Left ventricle myocardium inferior (tissue), 1 donor: Measurements from ENCODE around the gene CARM1. TPM values are rescaled to one million over a fixed set of nuclear protein-coding genes. Genes with fewer than 3 reads are reported as not detected.
A peak's percentile ranks its signal among the peaks of the same experiment; 100 is the strongest.

Experiments used
- DNase-seq: peaks from one replicate; pipeline ENCODE4 v3.0.0-alpha.2; 2020
- H3K27ac ChIP-seq: fragments of 200-600 bp; replicated peaks from 2 replicates; pipeline ENCODE4 v1.8.0; 2021
- H3K27me3 ChIP-seq: fragments of 200-600 bp; 2 replicates; pipeline ENCODE4 v1.8.0; 2021; ENCODE audit warnings: low read depth
- H3K36me3 ChIP-seq: fragments of 200-600 bp; 2 replicates; pipeline ENCODE4 v1.8.0; 2021
- H3K4me1 ChIP-seq: fragments of 200-600 bp; 2 replicates; pipeline ENCODE4 v1.8.0; 2021
- H3K4me3 ChIP-seq: fragments of 200-600 bp; 2 replicates; pipeline ENCODE4 v1.8.0; 2021; ENCODE audit warnings: mild to moderate bottlenecking, moderate library complexity
- H3K9me3 ChIP-seq: fragments of 200-600 bp; replicated peaks from 2 replicates; pipeline ENCODE4 v1.8.0; 2021
- intact Hi-C: fragments of 100-400 bp; cut with micrococcal nuclease; formaldehyde crosslinking; loops from one replicate; pipeline ENCODE4 v1.11.0; 2022
- total RNA-seq: library from RNA; stranded (reverse); fragmentation: NEBNext Ultra II Directional; extraction: Animal tissue kit (Norgen Biotek cat#: 25700); gene quantifications from one replicate; pipeline ENCODE4 v1.2.1, GENCODE V29; 2021
- TF ChIP-seq, protein P1 (sequence below): fragments of 200-600 bp; IDR thresholded peaks from 2 replicates; pipeline ENCODE4 v1.8.0; 2021; ENCODE audit warnings: antibody characterized with exemption, mild to moderate bottlenecking, borderline replicate concordance
- donor health status: DM: no; HTN: yes; CAD: no; lungs with severe emphysema.

CARM1 gene
- total RNA-seq, 1 donor from 2014 or later: 27.2 TPM

DNA sequence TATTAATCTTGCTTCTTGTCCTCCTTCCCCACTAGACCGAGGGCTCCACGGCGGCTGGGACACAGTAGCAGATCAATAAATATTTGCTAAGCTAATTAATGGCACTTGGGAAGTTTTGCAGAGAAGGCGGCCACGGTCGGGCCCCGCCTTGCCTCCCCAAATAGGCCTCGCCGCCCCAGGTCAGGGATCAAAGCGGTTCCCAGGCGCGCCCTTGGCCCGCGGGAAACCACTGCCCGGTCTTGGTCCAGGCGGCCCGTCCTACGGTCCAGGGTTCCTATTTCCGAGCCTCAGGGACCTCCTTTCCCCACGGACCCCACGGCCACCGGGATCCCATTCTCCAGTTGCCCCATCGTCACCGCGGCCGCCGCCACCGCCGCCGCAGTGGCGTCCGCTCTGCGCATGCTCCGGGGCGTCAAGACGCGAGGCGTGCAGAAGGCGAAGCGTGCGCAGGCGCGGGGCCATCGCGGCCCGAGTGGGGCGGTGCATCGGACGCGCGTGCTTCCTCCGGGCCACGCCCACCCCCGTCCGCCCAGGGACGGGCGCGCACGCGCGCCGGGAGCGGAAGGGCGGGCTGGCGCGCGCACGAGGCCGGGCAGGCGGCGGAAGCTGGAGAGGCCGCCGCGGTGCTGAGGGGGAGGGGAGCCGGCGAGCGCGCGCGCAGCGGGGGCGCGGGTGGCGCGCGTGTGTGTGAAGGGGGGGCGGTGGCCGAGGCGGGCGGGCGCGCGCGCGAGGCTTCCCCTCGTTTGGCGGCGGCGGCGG is 89.1 kb downstream of the CARM1 start, which contains the start of gene SMARCA4:
TSS of gene SMARCA4 (plus strand) at position 717 of the 759 bp plus-strand sequence. CDS start 23,122 bp downstream, outside the sequence.
- peaks cover 26% of the 10 kb centered on the region for H3K4me1 ChIP-seq
- H3K9me3 ChIP-seq: no peaks in the 10 kb centered on the region
- H3K27ac ChIP-seq: peak within 1 kb of the TSS; percentile 95
- DNase-seq: peak; percentile 98
- TF ChIP-seq, protein P1, sequence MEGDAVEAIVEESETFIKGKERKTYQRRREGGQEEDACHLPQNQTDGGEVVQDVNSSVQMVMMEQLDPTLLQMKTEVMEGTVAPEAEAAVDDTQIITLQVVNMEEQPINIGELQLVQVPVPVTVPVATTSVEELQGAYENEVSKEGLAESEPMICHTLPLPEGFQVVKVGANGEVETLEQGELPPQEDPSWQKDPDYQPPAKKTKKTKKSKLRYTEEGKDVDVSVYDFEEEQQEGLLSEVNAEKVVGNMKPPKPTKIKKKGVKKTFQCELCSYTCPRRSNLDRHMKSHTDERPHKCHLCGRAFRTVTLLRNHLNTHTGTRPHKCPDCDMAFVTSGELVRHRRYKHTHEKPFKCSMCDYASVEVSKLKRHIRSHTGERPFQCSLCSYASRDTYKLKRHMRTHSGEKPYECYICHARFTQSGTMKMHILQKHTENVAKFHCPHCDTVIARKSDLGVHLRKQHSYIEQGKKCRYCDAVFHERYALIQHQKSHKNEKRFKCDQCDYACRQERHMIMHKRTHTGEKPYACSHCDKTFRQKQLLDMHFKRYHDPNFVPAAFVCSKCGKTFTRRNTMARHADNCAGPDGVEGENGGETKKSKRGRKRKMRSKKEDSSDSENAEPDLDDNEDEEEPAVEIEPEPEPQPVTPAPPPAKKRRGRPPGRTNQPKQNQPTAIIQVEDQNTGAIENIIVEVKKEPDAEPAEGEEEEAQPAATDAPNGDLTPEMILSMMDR: no peak
- peak within 1 kb of the TSS; percentile 94 for H3K4me3 ChIP-seq
- intact Hi-C loops: no loop called here
- H3K36me3 ChIP-seq: no peaks in the 10 kb centered on the region
- no peaks in the 10 kb centered on the region for H3K27me3 ChIP-seq

DNA sequence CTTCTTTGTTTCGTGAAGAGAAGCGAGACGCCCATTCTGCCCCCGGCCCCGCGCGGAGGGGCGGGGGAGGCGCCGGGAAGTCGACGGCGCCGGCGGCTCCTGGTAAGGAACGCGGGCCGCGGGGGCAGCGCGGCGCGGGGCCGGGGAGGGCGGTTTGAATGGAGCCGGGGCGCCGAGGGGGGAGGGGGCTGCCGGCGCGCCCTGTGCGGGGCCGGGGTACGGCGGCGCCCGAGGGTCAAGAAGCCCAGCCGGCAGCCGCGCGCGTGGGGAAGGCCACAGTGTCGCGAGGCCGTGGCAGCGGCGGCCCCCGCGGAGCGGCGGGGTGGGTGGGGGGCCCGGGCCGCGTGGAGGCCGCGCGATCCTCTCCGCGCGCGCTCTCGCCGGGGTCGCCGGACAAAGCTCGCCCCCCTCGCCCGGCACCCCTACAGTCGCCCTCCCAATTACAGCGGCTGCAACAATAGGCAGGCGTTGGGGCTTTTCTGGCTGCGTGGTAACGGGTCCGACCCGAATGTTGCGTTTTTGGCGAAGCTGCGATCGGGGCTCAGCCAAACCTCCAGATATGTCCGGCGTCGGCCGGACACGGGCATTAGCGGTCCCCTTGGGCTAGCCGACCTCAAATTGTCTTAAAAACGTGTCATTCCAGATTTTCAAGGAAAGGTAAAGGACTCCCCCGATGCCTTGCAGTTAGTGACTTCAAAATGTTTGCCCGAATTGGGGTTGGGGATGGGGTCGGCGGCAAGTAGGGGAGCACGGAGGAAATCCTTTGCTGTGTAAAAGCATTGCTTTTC is 89.9 kb downstream of the CARM1 start:
- peaks cover 26% of the 10 kb centered on the region for H3K4me1 ChIP-seq
- intact Hi-C loops: no loop called here
- DNase-seq: peak; percentile 73
- H3K9me3 ChIP-seq: no peaks in the 10 kb centered on the region
- TF ChIP-seq, protein P1: no peak
- H3K36me3 ChIP-seq: no peaks in the 10 kb centered on the region
- H3K4me3 ChIP-seq: peak overlapping the region; percentile 94
- H3K27me3 ChIP-seq: no peaks in the 10 kb centered on the region
- peak overlapping the region; percentile 95 for H3K27ac ChIP-seq

DNA sequence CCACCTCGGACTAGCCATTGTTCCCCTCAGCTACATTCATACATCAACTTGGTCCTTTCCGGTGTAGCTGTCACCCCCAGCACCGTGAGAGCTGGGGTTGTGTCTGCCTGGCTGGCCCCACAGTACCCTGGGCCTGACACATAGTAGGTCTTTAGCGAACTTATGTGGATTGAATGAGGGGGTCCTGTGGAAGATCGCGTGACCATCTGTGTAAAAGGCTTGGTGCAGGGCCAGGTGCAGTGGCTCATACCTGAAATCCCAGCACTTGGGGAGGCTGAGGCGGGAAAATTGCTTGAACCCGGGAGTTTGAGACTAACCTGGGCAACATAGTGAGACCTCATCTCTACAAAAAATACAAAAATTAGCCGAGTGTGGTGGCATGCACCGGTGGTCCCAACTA is 91.5 kb downstream of the CARM1 start:
- no peaks in the 10 kb centered on the region for H3K9me3 ChIP-seq
- TF ChIP-seq, protein P1: no peak
- intact Hi-C loops: no loop called here
- H3K27ac ChIP-seq: no peak overlapping the region
- H3K4me3 ChIP-seq: no peak overlapping the region
- H3K4me1 ChIP-seq: peaks cover 28% of the 10 kb centered on the region
- no peaks in the 10 kb centered on the region for H3K27me3 ChIP-seq
- no peak for DNase-seq
- H3K36me3 ChIP-seq: no peaks in the 10 kb centered on the region

DNA sequence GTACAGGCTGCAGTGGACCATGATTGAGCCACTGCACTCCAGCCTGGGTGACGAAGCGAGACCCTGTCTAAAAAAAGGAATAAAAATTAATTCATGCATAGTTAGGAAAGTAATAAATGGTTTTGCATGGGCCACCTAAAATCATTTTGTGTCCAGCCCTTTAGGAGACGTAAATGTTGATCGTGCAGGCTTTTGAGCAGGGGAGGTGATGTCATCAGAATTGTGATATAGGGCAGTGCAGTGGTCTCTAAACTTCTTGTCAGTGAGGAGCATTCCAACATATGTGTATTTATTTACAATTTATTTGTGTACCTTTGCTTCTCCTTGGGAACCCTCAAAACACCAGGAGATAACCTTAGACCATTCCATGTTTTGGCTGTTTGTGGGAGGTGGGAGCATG is 92.5 kb downstream of the CARM1 start:
- TF ChIP-seq, protein P1: no peak
- H3K9me3 ChIP-seq: no peaks in the 10 kb centered on the region
- no peaks in the 10 kb centered on the region for H3K36me3 ChIP-seq
- intact Hi-C loops: no loop called here
- DNase-seq: no peak
- peaks cover 38% of the 10 kb centered on the region for H3K4me1 ChIP-seq
- H3K4me3 ChIP-seq: no peak overlapping the region
- H3K27me3 ChIP-seq: no peaks in the 10 kb centered on the region
- H3K27ac ChIP-seq: no peak overlapping the region

DNA sequence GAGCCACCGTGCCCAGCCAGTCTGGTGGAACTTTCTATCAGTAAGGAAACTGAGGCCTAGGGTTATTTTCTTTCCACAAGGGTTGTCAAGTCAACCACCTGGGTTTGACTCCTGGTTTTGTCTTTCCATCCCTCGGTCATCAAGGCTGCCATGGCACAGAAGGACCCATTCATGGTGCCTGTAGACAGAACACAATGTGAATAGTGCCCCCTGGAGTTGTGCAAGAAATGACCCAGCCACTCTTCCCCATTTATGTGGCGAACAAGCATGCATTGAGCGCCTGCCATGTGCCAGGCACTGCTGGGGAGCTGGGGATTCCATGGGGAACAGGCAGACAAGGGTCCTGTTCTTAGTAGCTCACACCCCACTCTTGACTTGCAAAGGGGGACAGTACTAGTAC is 93.5 kb downstream of the CARM1 start:
- Histone ChIP-seq H3K27me3 (no peaks in the 10 kb centered on the region), H3K27ac (no peak overlapping the region), H3K4me1 (peaks cover 36% of the 10 kb centered on the region), H3K36me3 (no peaks in the 10 kb centered on the region), H3K9me3 (no peaks in the 10 kb centered on the region), H3K4me3 (no peak overlapping the region)
- no peak for DNase-seq
- TF ChIP-seq, protein P1: no peak
- intact Hi-C loops: no loop called here
